Gastroesophageal sphincter (tissue), 3 donors: Measurements from ENCODE around the gene OIP5.

Experiments used
- CTCF ChIP-seq, 4 experiments: fragments of 200-600 bp in 2 of 4; fragments of 450-650 bp in 2 of 4; sonication (generic) in 1 of 4; IDR thresholded peaks; one replicate each; pipeline ENCODE4 v1.5.1; 2017 to 2019; ENCODE audit warnings: antibody characterized with exemption in 4 of 4, mild to moderate bottlenecking in 2 of 4, moderate library complexity in 2 of 4
- POLR2A ChIP-seq, 2 donors: fragments of 450-650 bp; IDR thresholded peaks; one replicate each; pipeline ENCODE4 v1.6.1; 2017; ENCODE audit warnings: antibody characterized with exemption in 2 of 2, mild to moderate bottlenecking in 2 of 2, moderate library complexity in 1 of 2

GRCh38 chr15:41336549-41336948 lies 4.2 kb upstream of the OIP5 start:
- no peak for TF ChIP-seq POLR2A (IDR thresholded peaks at IDR 0.05)
- TF ChIP-seq CTCF (IDR thresholded peaks at IDR 0.05) = no peak
